Prostate gland (tissue), 2 donors: ENCODE data around the gene ATP5F1B. TPM values are rescaled to one million over a fixed set of nuclear protein-coding genes. Genes with fewer than 3 reads are reported as not detected.

Source experiments
- DNase-seq: peaks from one replicate; pipeline ENCODE4 v3.0.0-alpha.2; 2019; ENCODE audit warnings: low spot score
- H3K27ac ChIP-seq, 2 donors: fragments of 200-600 bp; sonication (generic); 2 replicates each; pipeline ENCODE4 v1.5.1; 2017 to 2019
- H3K27me3 ChIP-seq: fragments of 200-600 bp; sonication (generic); replicated peaks from 2 replicates; pipeline ENCODE4 v1.5.1; 2019; ENCODE audit not compliant: insufficient read depth
- H3K36me3 ChIP-seq, 2 donors: fragments of 200-600 bp; sonication (generic); 1 replicate in 1 of 2; 2 replicates in 1 of 2; pipeline versions ENCODE4 v1.5.1 to v1.8.1; 2017 to 2019
- H3K4me1 ChIP-seq: fragments of 200-600 bp; sonication (generic); replicated peaks from 2 replicates; pipeline ENCODE4 v1.5.1; 2019
- H3K4me3 ChIP-seq, 2 donors: fragments of 200-600 bp; sonication (generic); 2 replicates each; pipeline ENCODE4 v1.5.1; 2017 to 2019
- H3K9me3 ChIP-seq: fragments of 200-600 bp; sonication (generic); 2 replicates; pipeline ENCODE4 v1.5.1; 2017
- POLR2A ChIP-seq: fragments of 450-650 bp; IDR thresholded peaks from one replicate; pipeline ENCODE4 v1.6.1; 2016; ENCODE audit warnings: antibody characterized with exemption, mild to moderate bottlenecking
- POLR2AphosphoS5 ChIP-seq: sonication (generic); formaldehyde crosslinking; IDR thresholded peaks from one replicate; pipeline ENCODE4 v1.6.1; 2017; ENCODE audit warnings: antibody characterized with exemption
- WGBS: methylation state at CpG from one replicate; pipeline ENCODE4 v1.1.5; 2018; 5-methylcytosine and 5-hydroxymethylcytosine counted together
- intact Hi-C: fragments of 100-400 bp; cut with DNase I; formaldehyde crosslinking; loops from one replicate; pipeline ENCODE4 v1.14.2; 2022
- small RNA-seq, 2 donors: library from RNA; depleted of rRNA; stranded (forward); fragments of <200 nt; gene quantifications; one replicate each; pipeline ENCODE3, GENCODE V24; 2016
- total RNA-seq, 2 donors: library from RNA; depleted of rRNA; stranded (reverse); fragments of >200 nt; gene quantifications; one replicate each; pipeline ENCODE4 v1.1.0, GENCODE V29; 2016
- TF ChIP-seq, protein P1 (sequence below), 4 experiments: fragments of 200-600 bp in 2 of 4; fragments of 450-650 bp in 2 of 4; sonication (generic) in 2 of 4; IDR thresholded peaks; 1 replicate in 3 of 4; 2 replicates in 1 of 4; pipeline ENCODE4 v1.5.1; 2016 to 2019; ENCODE audit warnings: antibody characterized with exemption in 4 of 4, mild to moderate bottlenecking in 2 of 4, moderate library complexity in 2 of 4

The ATP5F1B gene
- total RNA-seq, 2 donors from 2014 or later: 372 to 401 TPM

DNA sequence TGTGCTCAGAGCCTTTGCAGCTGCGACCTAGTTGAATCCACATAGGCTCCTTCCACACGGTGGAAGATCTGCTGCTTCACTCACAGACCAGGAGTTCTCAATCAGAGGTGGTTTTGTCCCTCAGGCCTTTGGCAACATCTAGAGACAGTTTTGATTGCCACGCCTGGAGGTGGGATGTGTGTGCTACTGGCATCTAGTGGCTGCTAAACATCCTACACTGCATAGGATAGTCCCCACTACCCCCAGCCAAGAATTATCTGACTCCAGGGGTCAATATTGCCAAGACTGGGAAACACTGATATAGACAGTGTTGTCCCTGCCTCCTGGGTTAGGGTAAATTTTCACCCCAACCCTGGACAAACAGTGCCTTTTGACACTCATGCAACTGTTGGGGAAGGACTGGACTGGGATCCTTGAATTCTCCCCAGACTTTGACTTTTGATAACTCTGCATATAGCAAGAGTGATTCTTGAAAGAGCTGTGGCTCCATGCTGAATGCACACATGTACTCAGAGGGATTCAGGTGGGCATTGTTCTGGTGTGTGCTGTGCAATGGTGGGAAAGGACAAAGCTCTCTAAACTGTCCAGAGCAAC, 55.5 kb downstream of the ATP5F1B start:
- Histone ChIP-seq H3K36me3 (peaks cover 0 to 3% of the 10 kb centered on the region in 2 donors), H3K27ac (no peak overlapping the region), H3K27me3 (no peaks in the 10 kb centered on the region), H3K4me1 (no peaks in the 10 kb centered on the region), H3K9me3 (no peaks in the 10 kb centered on the region), H3K4me3 (no peak overlapping the region)
- TF ChIP-seq, protein P1, sequence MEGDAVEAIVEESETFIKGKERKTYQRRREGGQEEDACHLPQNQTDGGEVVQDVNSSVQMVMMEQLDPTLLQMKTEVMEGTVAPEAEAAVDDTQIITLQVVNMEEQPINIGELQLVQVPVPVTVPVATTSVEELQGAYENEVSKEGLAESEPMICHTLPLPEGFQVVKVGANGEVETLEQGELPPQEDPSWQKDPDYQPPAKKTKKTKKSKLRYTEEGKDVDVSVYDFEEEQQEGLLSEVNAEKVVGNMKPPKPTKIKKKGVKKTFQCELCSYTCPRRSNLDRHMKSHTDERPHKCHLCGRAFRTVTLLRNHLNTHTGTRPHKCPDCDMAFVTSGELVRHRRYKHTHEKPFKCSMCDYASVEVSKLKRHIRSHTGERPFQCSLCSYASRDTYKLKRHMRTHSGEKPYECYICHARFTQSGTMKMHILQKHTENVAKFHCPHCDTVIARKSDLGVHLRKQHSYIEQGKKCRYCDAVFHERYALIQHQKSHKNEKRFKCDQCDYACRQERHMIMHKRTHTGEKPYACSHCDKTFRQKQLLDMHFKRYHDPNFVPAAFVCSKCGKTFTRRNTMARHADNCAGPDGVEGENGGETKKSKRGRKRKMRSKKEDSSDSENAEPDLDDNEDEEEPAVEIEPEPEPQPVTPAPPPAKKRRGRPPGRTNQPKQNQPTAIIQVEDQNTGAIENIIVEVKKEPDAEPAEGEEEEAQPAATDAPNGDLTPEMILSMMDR (IDR thresholded peaks at IDR 0.05): peak in 2 of 4 experiments; percentile 5 to 16
- no peak for TF ChIP-seq POLR2AphosphoS5
- intact Hi-C loops: loop anchor here (5.0 kb wide), 1 partner anchor 42 kb away; the partner anchor contains the start of gene BAZ2A
- 64% methylated on average over 3 of the region's 3 CpGs for WGBS
- DNase-seq: no peak

- no peaks in the 10 kb centered on the region for H3K27me3 ChIP-seq
- H3K27ac ChIP-seq: no peak overlapping the region
- no peak overlapping the region for H3K4me3 ChIP-seq
- H3K9me3 ChIP-seq: no peaks in the 10 kb centered on the region
- no peak for DNase-seq
- H3K36me3 ChIP-seq: peaks cover 0 to 3% of the 10 kb centered on the region in 2 donors
- WGBS: 59% methylated on average over 1 of the region's 1 CpG
- intact Hi-C loops: loop anchor here (5.0 kb wide), 1 partner anchor 43 kb away; the partner anchor contains the start of gene BAZ2A
- no peak for TF ChIP-seq POLR2A
- TF ChIP-seq POLR2AphosphoS5: no peak
- TF ChIP-seq, protein P1 (IDR thresholded peaks at IDR 0.05): no peak
- H3K4me1 ChIP-seq: no peaks in the 10 kb centered on the region
These were observed 56.0 kb downstream of the ATP5F1B start for GRCh38 chr12:56589783-56590182.

Small RNA genes within 50 kb of the gene (small RNA-seq; reads per million reads assigned to genes)
- gene RN7SL809P (0 reads per million in 2 donors), gene RNU6-343P (0 reads per million in 2 donors), gene SNORD59A (15,050 to 35,411 reads per million in 2 donors)

Other genes starting within 250 kb of the ATP5F1B start
- 10 to 100 TPM in 1 of 2 donors, 1 to 10 TPM in 1; 8.0 to 12.3 TPM for gene TIMELESS, start 196.6 kb downstream of the ATP5F1B start, total RNA-seq
- gene MIP, start 191.3 kb downstream of the ATP5F1B start, total RNA-seq: not detected
- 1 to 10 TPM; 2.6 to 5.1 TPM for gene SPRYD4, start 177.4 kb downstream of the ATP5F1B start, total RNA-seq
- gene GLS2, start 157.8 kb downstream of the ATP5F1B start, total RNA-seq: 1 to 10 TPM; 4.1 to 6.6 TPM
- gene RBMS2, start 124.2 kb downstream of the ATP5F1B start, total RNA-seq: 100 to 1,000 TPM in 1 of 2 donors, 10 to 100 TPM in 1; 21.1 to 259 TPM
- gene BAZ2A, start 15.7 kb downstream of the ATP5F1B start, total RNA-seq: 100 to 1,000 TPM in 1 of 2 donors, 10 to 100 TPM in 1; 48.7 to 143 TPM
- 100 to 1,000 TPM in 1 of 2 donors, 10 to 100 TPM in 1; 94.6 to 125 TPM for gene PTGES3, start 42.3 kb upstream of the ATP5F1B start, total RNA-seq
- gene NACA, start 79.3 kb upstream of the ATP5F1B start, total RNA-seq: 1,000 to 10,000 TPM in 1 of 2 donors, 100 to 1,000 TPM in 1; 912 to 1,347 TPM
- gene PRIM1, start 106.3 kb upstream of the ATP5F1B start, total RNA-seq: 10 to 100 TPM in 1 of 2 donors, 1 to 10 TPM in 1; 9.0 to 14.5 TPM
- 10 to 100 TPM; 25.4 to 36.4 TPM for gene HSD17B6, start 117.3 kb upstream of the ATP5F1B start, total RNA-seq